Measurements from ENCODE around the gene CDK17.

DNA sequence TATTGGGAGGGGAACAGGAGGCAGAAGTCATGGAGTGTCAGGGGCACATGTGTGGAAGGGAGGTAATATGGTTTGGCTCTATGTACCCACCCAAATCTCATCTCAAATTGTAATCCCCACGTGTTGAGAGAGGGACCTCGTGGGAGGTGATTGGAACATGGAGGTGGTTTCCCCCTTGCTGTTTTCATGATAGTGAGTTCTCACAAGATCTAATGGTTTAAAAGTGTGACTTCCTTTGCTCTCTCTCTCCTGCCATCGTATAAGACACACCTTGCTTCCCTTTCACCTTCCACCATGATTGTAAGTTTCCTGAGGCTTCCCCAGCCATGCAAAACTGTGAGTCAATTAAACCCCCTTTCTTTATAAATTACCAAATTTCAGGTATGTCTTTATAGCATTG, 41.6 kb upstream of the CDK17 start:
- TF ChIP-seq, protein P1, sequence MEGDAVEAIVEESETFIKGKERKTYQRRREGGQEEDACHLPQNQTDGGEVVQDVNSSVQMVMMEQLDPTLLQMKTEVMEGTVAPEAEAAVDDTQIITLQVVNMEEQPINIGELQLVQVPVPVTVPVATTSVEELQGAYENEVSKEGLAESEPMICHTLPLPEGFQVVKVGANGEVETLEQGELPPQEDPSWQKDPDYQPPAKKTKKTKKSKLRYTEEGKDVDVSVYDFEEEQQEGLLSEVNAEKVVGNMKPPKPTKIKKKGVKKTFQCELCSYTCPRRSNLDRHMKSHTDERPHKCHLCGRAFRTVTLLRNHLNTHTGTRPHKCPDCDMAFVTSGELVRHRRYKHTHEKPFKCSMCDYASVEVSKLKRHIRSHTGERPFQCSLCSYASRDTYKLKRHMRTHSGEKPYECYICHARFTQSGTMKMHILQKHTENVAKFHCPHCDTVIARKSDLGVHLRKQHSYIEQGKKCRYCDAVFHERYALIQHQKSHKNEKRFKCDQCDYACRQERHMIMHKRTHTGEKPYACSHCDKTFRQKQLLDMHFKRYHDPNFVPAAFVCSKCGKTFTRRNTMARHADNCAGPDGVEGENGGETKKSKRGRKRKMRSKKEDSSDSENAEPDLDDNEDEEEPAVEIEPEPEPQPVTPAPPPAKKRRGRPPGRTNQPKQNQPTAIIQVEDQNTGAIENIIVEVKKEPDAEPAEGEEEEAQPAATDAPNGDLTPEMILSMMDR (conservative IDR thresholded peaks at IDR 0.05 in 1 of 2, IDR thresholded peaks at IDR 0.05 in 1 of 2; ENCODE audit: low read depth in 1 of 2, low read length in 2 of 2): no peak
- TF ChIP-seq EZH2 (IDR thresholded peaks at IDR 0.05; ENCODE audit: low read length, missing control alignments): no peak

All from fibroblast of lung (primary cell).